ENCODE results near the gene UPP2.

Gene UPP2

DNA sequence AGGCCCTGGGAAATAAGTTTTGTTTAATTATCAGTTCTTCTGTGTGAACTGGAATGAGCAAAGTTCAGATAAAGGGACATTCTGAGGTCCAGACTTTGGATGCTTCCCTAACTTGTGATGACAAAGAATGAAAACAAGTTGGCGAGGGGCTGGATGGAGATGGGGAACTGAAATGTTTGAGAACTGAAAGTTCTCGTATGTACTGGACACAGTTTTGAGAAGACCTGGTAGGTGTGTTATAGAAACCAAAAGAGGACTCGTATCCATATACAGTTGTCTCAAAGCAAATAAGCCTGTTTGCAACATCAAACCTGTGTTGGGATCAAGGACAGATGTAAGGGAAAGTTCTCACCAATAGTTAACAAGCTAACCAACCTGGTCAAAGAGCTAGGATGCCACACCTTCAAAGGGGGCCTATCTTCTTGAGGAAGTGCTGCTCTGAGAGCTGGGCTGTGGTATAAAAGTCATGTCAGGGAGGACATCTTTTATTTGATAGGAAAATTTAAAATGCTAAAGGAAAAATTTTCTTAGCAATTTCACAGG, at the start of gene UPP2:
Gene UPP2 (plus strand): TSS at position 493 of the 543 bp plus-strand sequence. CDS start 188 bp downstream, outside the sequence.
- DNase-seq, result no peak

DNA sequence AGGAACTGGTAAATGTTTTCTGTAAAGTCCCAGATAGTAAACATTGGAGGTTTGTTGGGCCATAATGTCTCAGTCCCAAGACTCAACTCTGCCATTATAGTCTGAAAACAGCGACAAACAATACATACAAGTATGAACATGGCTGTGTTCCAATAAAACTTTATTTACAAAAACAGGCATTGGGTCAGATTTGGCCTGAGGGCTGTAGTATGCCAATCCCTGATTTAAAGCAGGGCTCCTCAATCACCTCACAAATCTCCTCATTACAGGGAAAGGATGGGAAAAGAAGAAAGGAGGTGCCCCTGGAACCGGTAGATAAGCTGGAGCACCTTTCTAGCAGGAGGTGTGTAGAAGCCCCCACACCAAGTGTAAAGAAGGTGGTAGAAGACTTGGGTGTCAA, 48.9 kb upstream of the UPP2 start:
- DNase-seq, result no peak

DNA sequence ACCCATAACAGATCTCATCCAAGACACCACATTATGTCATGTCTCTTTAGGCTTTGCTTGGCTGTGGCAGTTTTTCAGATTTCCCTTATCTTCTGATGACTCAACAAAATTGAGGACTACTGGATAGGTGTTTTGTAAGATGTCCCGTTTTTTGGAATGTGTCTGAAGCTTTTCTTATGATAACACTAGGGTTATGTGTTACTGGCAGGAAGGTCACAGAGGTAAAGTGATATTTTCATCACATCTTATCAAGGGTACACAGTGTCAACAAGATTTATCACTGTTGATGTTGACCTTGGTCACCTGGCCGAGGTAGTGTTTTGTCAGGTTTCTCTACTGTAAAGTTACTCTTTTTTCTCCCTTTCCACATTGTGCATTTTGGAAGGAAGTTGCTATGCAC, 44.8 kb upstream of the UPP2 start:
- DNase-seq, result no peak

DNA sequence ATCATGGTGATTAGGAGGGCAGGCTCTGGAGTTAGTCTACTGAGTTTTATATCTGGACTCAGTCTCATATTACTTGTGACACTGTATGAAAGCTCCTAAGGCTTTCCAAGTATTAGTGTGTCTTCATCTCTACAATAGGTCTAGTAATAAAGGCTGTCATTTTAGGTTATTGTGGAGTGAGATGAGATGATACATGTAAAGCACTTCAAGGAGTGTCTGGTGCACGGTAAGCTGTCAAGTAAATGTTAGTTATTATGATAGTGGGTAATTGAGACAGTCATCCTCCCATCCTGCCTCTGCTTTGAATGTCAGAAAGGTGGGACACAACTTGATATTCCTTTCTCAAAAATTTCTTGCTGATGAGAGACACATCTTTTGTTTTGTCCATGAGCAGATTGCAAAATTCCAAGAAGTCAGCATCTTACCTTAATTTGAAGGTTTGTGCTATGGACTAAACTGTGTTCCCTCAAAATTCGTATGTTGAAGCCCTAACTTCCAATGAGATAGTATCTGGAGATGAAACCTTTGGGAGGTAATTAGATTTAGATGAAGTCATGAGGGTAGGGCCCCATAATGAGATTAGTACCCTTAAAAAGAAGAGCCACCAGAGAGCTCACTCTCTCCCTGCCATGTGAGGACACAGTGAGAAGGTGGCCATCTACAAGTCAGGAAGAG, 41.4 kb upstream of the UPP2 start:
- DNase-seq, result no peak

DNA sequence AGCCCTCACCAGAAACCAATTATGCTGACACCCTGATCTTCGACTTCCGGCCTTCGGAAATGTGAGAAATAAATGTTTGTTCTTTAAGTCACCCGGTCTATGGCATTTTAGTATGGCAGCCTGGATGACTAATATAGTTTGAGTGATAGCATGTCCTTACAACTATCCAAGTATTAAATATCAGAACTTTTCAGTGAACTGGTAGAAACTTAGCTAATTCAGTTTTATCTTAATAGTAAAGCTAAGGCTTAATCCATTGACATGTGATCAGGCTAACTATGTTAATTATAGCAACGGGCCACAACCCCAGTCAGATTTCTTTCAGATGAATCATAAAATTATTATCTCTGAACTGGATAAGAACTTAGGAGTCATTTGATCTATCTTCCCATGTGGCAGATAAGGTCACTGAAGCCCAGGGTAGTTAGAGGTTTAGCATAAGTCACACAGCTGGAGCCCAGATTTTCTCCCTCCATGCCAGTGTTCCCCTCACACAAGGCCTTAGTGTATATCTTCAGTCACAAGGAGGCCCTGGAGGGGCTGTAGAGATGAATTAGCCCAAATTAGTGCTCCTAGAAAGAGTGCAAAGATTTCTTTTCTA, 40.7 kb upstream of the UPP2 start:
- no peak for DNase-seq

DNA sequence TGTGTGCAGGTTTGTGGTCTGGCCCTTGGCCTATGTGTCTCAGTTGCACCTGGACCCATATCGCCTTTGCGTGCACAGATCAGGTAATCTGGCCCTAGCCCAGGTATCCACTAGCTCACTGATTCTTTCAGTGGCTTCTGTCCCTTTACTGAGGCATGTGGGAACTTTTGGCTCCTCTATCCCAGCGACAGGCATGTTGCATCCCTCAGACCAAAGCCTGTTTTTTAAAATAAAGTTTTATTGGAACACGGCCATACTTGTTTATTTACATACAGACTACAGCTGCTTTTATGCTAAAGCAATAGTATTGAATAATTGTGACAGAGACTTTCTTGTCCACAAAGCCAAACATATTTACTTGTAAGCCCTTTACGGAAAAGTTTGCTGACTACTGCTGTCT, 39.9 kb upstream of the UPP2 start:
- no peak for DNase-seq

DNA sequence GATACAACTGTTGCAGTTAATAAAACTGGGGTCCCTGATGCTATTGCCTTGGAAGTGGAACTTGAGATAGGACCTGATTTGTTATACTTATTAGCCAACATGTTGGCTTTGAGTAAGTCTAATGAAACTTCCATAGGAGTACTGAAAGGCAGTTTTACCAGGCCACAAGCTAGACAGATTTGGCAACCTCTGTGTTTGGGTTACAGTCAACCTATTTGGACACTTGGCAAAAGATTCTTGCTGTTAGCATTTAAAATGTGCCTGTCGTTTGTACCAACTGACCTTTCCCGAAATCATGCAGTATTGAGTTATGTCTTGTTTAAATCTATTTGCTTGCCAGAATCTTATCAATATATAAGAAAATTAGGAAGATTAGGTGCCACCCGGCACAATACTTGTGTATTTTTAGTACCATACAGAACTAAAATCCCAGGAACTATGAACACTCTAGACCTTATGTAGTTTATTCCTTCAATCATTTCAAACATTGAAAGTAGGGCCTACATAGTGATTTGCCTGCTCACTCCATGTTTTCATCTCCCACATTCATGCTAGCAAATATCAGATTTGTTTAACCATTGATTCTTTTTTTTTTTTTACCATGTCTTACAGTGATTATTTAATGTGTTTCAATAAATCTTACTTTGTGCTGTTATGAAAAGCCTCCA, 35.5 kb upstream of the UPP2 start:
- no peak for DNase-seq

DNA sequence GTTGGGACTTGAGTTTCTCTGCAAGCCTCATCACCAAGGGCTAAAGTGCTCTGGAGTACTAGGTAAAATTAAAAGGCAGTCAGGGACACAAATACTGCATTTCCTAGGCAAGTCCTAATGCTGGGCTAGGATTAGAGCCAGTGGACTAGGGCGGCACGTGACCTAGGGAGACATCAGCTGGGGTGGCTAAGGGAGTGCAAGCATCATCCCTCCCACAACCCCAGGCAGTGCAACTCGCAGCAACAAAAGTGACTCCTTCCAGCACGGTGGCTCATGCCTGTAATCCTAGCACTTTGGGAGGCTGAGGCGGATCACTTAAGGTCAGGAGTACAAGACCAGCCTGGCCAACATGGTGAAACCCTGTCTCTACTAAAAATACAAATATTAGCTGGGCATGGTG, 30.7 kb upstream of the UPP2 start:
- no peak for DNase-seq

DNA sequence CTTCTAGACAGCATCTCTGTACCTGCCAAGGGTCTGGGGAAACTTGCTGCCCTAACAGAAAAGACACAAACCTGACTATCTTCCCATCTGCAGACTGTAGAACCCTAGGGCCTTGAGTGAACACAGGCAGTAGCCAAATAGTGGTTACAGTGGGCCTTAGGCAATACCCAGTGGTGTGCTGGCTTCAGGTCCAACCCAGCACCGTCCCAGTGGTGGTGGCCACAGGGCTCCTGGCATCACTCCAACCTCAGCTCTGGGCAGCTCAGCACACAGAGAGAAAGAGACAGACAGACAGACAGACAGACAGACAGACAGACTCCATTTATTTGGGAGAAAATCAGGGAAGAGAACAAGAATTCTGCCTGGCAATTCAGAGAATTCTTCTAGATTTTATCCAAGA, 29.3 kb upstream of the UPP2 start:
- peak; percentile 25 for DNase-seq

DNA sequence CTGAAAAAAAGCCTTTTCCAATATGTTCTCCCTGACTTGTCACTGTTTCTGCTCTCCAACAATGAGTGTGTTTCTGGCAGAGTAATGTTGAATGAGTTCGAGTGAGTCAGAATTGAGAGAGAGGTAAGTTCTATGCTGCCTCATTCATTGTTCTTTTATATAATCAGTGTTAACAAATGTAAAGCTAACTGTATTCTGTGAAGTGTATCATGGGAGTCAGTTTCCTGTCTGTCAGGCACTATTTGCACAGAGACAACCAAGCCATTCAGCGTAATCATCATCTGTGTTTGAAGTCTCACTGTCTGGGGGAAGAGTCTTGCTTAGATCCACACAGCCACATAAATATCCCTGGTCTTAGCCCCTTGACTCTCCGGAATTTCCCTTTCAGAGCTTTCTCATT, 22.0 kb upstream of the UPP2 start:
- no peak for DNase-seq

DNA sequence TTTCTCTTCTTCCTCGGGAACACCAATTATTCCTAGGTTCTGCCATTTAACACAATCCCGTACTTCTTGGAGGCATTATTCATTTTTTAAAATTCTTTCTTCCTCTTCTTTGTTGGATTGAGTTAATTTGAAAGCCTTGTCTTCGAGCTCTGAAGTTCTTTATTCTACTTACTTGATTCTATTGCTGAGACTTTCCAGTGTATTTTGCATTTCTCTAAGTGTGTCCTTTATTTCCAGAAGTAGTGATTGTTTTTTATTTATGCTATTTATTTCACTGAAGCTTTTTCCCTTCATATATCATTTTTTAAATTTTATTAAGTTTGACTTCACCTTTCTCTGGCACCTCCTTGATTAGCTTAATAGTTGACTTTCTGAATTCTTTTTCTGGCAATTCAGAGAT, 13.6 kb upstream of the UPP2 start:
- no peak for DNase-seq

DNA sequence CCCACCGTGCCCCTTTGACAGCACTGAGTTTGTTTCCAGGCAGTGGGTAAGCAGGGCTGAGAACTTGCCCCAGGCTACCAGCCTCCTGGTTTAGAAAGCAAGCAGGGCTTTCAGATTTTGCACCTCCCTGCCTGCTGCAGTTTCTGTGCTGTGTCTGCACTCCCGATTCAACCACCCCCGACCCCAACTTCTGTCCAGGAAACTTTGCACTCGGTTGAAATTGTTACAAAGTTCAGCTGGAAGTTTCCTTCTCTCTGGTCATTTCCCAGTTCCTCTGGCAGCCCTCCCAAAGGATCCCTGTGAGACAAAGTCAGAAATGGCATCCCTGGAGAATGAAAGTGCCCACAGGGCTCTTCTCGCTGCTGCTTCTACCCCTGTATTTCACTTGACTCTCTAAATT, 12.4 kb upstream of the UPP2 start:
- DNase-seq, result no peak

DNA sequence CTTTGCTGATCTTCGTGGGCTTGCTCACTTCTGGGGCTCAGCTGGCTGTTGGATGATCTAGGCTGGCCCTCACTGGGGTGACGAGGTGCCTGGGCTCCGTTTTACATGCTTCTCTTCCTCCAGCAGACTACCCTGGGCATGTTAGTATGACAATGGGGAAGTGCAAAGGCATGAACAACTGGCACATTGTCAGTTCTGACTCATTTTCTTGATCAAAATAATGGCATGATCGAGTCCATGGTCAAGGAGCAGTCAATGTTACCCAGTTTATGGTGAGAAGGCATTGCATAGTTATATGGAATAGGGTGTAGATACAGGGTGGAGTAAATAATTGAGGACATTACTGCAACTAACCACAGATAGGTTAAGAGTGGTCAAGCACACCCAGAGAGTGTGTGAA, 10.0 kb upstream of the UPP2 start:
- no peak for DNase-seq

DNA sequence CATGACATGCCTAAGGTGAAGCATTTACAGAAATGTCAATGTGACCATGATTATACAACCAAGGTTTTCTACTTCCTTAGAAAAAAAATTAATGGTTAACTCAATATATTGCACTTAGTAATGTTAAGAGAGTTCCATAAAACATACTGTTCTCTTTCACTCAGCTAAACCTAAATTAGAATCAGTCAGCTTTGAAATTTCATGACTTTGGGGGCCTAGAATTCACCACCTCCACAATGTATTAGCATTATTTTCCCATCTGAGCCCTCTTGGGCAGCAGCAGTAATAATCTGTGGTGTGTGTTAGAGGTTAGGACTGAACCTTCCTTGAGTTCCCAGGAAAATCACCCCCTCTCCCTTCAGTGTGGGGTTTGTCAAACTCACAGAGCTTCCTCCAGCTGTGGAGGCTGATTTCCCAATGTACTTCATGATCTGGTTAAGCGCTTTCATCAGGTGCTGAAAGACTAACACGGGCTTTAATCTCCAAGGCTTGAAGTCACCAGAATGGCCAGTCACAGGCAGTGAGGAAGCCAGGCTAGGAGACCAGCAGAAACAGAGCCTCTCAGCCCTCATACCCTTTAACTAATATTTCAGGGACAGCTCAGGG, 7.1 kb upstream of the UPP2 start:
- peak; percentile 8 for DNase-seq

DNA sequence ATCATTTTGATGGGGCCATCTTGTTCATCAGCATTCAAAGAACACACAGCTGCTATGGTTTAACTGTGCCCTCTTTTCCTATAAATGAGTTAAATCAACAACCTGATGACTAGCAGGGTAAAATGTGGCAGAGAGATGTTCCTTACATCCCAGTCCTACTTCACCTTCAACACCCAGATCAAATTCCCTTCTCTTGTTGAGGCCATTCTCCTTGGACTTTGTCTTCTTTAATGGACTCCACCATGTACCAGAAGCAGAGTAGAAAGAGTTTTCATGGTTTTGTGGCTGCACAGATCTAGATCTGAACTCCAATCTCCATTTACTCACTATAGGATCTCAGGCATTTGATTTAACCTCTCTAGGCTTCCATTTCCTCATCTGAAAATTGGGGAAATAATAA, 6.4 kb upstream of the UPP2 start:
- no peak for DNase-seq

DNA sequence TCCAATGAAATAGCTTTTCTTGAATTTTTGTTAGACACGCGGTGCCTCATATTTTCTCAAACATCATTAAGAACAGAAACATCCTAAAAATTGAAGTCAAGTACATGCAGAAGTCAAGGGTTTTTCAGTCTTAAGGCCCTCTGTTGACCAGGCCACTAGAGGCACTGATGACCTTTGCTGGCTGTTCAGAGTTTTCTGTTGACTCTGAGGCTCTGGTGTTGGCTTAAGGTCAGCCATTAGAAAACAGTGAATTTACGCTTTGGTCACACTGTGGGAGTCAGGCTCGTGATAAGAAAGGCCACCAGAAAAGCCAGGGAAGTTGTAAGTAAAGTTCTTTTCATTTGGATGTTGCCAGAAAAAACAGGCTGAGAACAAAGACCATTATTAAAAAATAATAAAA, 5.8 kb upstream of the UPP2 start:
- no peak for DNase-seq

DNA sequence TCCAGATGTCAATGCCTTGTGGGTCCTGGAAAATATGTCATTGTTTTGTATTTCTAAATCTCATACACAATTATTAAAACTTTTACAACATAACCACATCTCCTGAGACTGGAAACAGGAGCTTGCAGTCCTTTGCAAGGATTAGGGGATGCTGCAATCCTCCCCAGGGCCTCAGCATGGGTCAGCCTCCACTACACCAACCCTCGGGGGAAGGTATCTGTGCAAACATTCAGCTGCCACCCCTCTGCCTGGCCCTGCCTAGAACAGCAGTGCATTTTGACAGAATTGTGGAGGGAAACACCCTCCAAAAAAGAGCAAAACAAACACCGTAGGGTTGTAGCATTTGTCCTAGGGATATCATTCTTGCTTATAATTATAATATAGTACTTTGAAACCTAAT, 4.2 kb upstream of the UPP2 start:
- no peak for DNase-seq

DNA sequence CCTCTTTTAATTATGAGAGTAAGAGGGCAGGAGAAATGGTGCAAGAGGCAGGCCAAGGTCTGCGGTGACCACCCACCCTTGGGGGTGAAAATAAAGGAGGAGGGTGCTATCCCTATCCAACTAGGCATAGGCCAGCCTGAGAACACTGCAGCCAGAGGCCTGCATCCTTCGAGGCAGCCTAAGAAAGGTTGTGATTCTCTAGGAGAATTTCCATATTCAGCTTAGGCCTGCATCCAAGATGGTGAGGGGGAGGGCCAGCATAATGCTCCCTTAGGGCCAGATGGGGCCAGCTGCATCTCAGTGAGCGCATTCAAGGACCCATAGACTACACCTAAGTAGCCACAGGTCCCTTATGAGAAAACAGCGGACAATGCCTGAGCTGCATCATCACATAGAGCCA, 3.5 kb upstream of the UPP2 start:
- no peak for DNase-seq

DNA sequence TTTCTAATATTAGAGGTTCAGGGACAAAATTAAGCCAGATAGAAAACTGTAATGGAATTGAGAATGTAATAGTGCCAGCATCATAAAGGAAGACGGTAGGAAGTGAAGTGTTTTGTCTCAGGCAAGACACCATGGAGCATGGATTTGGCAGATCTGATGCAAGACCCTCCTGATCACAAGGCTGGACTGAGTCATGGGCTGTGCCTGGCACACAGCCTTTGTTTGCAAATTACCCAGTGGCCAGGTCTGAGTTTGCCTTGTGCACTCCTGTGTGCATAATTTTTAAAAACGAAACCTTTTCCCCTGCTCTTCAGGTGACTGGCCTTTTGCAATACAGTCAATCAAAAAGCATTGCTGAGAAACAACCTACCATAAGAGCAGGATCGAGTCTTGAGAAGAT, 2.0 kb upstream of the UPP2 start:
- DNase-seq, result no peak

DNA sequence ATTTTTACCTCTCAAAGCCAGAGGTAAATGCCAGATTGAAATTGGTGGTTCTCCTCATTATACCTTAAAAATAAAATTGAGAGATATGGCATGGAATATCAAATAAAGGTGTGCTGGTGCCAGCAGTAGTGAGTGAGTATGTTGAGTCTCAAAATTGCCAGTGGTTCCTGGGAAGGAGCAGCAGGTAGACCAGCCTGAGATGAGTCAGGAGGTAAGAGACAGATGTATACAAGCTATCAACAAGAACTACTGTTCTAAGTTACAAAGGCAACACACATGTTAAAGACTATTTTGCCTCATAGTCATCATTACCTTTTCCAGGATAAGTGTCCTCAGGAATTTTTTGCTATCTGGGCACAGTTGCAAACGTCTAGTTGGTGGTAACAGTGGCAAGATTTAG, 1.3 kb upstream of the UPP2 start:
- DNase-seq, result no peak

DNA sequence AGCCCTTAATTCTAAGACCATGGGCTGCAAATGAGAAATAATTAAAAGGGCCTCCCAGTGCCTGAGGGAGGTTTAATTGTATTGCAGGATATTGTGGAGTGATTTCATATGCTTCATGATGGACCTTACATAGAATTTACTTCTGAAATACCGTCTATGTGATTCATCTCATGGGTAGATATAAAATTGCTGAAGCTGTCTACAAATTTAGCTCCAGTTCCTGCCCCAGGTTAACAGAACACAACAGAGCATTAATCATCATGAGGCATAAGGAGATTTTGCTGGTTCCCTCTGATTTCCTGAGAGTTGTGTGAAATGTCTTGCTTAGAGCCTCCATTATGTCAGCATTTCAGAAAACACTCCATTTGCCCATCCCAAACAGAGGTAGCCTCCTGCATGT, 770 bp downstream of the UPP2 start:
- no peak for DNase-seq

DNA sequence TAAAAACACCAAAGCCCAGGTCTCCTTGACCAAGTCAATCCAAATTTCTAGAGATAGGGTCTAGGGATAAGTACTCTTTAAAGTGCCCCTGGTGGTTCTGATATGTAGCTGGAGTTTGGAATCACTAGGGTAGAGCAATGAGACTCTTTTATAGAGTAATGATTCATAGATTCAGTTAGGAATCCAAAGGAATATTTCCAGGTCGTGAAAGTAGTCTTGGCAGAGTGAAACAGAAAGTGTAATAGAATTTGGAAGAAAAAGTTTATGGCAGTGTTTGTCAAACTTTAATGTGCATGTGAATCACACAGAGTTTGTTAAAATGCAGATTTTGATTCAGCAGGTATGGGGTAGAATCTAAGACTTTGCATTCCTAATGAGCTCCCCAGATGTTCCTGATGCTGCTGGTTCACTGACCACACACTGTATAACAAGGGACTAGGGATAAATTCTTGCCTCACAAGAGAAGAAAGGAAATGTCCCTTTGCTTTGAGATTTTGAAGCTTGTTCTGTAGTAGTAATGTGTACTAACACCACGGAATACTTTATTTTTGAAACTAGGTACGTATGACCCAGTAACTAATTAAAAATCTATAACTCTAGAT, 1.8 kb downstream of the UPP2 start:
- DNase-seq, result no peak

DNA sequence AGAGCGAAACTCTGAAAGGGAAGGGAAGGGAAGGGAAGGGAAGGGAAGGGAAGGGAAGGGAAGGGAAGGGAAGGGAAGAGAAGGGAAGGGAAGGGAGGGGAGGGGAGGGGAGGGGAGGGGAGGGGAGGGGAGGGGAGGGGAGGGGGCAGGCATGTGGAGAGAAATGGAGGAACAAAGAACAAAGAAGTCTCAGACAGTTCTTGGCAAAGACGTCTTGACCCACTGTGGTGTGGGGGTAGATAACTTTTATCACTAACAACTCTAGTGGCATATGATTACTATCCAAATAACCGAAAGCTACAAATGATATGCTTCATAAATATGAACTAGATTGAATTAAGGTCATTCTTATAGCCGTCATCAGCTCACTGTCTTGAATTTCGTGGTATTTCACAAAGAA, 3.2 kb downstream of the UPP2 start:
- no peak for DNase-seq

DNA sequence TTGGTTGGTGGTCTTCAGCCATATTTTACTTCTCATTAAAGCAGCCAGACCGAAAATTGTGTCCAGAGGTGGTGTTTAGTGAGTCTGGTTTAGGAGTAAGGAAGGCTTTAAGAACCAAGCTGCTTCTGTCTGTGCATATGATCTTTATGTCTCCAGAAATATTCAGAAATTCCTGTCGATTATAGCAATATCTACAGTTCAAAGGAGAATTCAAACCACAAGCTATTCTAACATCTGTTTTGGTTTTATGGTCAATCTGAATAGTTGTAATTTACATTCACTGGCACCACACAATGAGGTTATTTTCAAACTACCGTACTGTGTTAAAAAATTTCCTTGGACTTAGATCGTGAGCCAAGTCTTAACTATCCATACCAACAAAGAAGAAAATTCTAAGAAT, 11.3 kb downstream of the UPP2 start:
- no peak for DNase-seq
